ENCODE data around the gene BCL3.
A peak's percentile ranks its signal among the peaks of the same experiment; 100 is the strongest.
"Not testable (repeated sequence)": the region's sequence is repeated elsewhere in the genome, so short reads cannot be mapped to it uniquely, and the experiment has no call there.

Gene BCL3, protein sequence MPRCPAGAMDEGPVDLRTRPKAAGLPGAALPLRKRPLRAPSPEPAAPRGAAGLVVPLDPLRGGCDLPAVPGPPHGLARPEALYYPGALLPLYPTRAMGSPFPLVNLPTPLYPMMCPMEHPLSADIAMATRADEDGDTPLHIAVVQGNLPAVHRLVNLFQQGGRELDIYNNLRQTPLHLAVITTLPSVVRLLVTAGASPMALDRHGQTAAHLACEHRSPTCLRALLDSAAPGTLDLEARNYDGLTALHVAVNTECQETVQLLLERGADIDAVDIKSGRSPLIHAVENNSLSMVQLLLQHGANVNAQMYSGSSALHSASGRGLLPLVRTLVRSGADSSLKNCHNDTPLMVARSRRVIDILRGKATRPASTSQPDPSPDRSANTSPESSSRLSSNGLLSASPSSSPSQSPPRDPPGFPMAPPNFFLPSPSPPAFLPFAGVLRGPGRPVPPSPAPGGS

DNA sequence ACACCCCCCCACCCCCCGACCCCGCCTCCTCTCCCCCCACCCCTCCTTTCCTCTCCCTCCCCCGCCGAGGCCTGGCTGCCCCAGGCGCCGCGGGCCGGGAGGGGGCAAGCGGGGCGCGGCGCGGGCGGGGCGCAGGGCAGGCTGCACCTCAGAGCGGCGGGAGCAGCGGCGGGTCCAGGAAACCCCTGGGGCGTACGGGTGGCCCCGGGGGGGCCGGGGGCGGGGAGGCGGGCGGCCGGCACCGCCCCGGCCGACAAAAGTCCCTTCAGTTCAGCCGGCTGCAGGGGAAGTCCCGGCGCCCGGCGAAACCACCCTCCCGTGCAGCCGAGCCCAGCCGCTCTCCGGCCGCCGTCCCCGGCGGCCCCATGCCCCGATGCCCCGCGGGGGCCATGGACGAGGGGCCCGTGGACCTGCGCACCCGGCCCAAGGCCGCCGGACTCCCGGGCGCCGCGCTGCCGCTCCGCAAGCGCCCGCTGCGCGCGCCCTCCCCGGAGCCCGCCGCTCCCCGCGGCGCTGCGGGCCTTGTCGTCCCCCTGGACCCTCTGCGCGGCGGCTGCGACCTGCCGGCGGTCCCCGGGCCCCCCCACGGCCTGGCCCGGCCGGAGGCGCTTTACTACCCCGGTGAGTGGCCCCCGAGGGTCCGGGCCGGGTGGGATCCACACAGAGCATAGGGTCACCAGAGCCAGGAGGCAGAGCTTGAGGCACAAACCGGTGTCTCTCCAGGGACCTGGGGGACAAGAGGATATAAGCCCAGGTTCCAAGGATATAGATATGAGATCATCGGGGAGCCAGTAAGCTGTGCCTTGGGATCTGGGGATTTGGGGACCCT is at the start of gene BCL3:
Gene BCL3 (plus strand): TSS at position 283 of the 829 bp plus-strand sequence. CDS start 83 bp downstream, at position 366.
- DNase-seq = peak; percentile 79

- DNase-seq = no peak
Observed at GRCh38 chr19:44700547-44700946, 48.0 kb upstream of the BCL3 start.

GRCh38 chr19:44701228-44701627 is 47.3 kb upstream of the BCL3 start:
- no peak for DNase-seq

DNA sequence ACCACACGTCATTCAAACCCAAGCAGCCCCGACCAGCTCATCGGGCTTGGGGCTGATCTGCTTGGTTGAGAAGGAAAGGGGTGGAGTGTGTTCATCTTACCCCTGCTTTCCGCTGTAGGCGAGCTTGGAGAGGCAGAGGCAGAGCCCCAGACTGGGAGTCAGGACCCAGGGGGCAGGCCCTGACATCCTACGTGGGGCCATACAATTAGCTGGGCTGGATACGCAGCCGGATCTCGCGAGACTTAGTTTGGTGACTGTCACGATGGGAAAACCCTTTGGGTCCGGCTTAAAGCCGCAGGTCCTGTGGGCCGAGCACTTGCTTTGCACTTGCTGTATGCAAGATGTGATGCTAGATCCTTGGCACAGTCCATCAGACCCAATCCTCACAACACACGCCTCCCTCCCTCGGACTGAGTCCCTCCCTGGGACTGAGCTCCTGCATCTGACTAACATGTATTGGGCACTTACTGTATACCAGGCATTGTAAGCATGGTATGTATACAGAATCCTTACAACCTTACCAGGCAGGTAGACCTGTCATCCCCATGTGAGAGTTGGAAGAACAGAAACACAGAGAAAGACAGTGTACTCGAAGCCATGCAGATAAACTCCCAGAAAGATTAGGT is 45.8 kb upstream of the BCL3 start:
- DNase-seq = no peak

DNA sequence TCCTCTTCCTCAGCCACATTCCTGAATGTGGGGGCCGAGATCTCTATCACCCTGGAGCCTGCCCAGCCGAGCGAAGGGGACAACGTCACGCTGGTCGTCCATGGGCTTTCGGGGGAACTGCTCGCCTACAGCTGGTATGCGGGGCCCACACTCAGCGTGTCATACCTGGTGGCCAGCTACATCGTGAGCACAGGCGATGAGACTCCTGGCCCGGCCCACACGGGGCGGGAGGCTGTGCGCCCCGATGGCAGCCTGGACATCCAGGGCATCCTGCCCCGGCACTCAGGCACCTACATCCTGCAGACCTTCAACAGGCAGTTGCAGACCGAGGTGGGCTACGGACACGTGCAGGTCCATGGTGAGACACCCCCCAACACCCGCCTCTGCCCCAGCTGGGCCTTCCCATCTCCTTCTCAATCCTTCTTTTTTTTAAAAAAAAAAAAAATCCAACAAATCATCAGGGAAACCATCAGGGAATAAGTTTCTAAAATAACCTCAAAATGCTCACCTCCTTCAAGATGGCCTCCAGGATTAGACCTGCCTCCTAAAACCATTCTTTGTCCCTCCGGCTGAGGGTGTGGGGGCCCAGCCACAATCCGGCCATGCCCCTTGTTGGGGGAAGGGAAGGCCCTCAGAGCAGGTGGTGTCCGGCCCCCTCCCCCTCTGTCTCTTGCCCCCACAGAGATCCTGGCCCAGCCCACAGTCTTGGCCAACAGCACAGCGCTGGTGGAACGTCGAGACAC is 45.0 kb upstream of the BCL3 start:
- no peak for DNase-seq

- DNase-seq = no peak
Observed at GRCh38 chr19:44704982-44705381, 43.5 kb upstream of the BCL3 start.

DNA sequence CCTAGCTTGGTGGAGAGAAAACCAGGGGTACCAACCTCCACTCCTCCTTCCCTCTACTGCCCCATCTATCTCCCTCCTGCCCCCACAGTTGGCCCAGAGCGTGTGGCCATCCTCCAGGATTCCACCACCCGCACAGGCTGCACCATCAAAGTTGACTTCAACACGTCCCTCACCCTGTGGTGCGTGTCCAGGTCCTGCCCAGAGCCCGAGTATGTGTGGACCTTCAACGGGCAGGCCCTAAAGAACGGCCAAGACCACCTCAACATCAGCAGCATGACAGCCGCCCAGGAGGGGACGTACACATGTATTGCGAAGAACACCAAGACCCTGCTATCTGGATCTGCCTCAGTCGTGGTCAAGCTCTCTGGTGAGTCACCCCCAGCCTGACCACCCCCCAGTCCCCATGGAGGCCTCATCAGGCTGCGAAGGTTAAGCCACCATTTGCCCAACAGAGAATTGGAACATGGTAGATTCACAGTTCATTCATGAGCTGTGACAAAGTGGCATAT is 43.0 kb upstream of the BCL3 start:
- no peak for DNase-seq

DNA sequence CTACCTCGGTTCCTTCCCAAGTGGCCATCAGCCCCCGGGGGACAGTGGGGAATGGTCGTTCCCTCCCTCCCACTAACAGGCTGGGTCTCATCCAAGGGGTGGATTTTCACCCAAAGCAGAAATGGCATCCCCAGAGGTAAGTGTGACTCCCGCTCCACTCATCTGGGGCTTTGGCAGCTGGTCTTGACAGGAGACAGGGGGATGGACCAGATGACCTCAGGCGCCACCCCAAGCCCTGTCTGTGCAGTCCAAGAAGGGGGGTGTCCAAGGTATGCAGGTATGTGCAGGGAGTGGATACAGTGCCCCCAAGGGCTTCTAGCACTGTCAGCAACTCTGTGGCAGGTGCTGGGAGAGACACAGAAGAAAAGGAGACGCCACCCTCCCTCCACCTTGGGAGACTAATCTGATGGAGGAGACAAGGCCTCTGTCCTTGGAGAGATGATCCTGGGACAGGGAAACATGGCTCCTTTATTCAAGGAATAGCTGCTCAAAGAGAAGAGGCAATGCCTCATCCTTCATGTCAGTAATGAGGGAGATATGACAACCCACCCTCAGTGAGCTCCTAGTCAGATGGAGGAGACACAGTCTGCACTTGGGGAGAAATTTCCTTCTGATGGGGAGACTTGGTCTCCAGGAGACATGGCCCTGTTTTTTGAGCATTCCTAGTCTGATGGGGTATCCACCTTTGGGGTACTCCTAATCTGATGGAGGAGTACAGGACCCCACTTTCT is 41.8 kb upstream of the BCL3 start:
- DNase-seq = no peak

GRCh38 chr19:44707794-44708193 is 40.7 kb upstream of the BCL3 start:
- DNase-seq = no peak

DNA sequence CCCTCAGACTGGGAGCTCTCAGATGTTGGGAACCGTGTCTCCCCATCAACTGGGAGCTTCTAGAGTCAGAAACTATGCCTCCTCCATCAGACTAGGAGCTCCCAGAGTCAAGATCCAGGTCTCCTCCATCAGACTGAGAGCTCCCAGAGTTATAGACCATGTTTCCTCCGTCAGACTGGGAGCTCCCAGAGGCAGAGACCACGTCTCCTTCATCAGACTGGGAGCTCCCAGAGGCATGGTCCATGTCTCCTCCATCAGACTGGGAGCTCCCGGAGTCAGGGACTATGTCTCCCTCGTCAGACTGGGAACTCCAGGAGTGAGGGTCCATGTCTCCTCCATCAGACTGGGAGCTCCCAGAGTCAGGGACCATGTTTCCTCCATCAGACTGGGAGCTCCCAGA is 39.6 kb upstream of the BCL3 start:
- DNase-seq = no peak

GRCh38 chr19:44709434-44710266 is 38.9 kb upstream of the BCL3 start:
- DNase-seq = not testable (repeated sequence)

DNA sequence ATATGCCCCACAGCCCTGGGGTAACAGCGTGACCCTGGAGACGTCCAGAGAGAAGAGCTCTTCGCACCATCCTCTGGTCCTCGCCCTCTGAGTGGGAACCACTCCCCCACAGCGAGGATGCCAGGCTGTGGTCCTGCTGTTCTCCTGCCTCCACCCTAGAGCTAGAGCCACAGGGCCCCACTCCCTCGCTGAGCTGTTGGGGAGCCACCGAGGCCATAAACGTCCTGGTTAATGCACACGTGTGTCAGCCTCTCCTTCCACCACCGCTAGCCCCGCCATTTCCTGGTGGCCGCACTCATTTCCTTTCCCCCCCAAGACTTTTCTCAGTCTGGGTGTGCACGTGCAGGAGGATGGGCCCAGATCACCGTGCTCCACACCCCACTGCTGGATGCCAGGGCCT is 38.0 kb upstream of the BCL3 start:
- DNase-seq = no peak

DNA sequence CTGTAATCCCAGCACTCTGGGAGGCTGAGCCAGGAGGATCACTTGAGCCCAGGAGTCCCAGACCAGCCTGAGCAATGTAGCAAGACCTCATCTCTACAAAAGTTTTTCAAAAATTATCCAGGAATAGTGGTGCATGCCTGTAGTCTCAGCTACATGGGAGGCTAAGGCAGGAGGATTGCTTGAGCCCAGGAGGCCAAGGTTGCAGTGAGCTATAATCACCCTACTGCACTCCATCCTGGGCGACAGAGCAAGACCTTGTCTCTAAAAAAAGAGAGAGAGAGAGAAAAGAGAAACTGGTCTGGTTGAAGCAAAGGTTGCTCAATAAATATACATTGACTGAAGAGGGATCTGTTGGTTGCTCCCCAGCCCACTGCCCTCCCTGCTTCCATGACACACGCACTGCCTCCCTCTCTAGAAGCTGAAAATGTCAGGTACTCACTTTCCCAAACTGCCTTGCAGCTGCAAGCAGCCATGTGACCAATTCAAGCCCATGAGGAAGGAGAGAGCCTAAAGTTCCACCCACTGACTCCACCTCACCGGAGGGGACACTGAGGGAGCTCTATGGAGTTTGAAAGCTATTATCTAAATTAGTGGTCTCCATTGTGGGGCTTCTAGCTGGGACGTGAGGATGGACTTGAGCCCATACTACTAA is 35.5 kb upstream of the BCL3 start:
- no peak for DNase-seq

DNA sequence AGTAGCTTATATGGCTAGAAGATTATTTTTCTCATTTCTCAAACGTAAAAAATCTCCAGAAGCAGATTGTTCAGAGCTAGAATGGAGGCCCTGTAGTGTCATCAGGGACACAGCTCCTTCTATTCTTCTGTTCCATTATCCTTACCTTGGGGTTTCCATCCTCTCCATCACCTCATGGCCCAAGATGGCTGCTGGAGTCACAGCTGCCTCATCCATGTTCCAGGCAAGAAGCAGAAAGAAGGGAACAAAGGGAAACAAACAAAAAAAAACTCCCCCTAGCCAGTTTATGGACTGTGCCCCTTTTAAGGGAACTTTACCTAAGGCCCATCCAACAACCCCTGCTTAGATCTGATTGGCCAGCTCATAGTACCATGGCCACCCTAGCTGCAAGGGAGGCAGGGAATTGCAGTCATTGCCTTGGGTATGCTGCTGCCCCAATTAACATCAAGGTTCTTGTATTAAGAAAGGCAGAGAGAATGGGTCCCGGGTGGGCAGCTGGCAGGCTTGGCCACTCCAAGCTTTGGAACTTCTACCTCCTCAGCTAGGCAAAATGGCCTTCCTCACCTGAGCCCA is 33.8 kb upstream of the BCL3 start:
- no peak for DNase-seq

GRCh38 chr19:44717603-44718002 is 30.9 kb upstream of the BCL3 start:
- no peak for DNase-seq

GRCh38 chr19:44718441-44719261 is 29.9 kb upstream of the BCL3 start:
- no peak for DNase-seq

DNA sequence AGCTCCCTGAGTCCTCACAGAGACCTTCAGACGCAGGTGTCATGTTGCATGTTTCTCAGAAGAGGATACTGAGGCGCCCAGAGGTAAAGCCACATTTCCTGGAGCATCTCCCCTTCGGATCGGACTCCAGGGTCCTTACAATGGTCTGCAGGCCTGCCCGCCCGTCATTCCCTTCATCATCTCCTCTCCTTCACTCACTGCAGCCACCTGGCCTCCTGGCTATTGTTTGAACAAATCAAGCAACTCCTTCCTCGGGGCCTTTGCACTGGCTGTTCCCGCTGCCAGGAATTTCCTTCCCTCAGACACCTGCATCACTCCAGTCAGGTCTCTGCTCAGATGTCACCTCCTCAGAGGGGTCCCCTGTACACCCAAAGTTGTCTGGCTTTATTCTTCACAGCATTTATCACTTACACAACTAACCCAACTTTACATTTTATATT is 29.2 kb upstream of the BCL3 start:
- DNase-seq = no peak

- DNase-seq = not testable (repeated sequence)
Observed at GRCh38 chr19:44720396-44720795, 28.1 kb upstream of the BCL3 start.

DNA sequence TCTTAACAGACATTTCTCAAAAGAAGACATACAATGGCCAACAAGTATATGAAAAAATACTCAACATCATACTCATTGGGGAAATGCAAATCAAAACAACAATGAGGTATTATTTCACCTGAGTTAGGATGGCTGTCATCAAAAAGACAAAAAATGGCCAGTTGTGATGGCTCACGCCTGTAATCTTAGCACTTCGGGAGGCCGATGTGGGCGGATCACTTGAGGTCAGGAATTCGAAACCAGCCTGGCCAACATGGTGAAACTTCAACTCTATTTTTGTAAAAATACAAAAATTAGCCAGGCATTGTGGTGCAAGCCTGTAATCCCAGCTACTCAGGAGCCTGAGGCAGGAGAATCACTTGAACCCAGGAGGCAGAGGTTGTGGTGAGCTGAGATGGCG is 27.6 kb upstream of the BCL3 start:
- DNase-seq = no peak

Measured in activated CD4-positive, CD25-positive, alpha-beta regulatory T cell treated with anti-CD3 and anti-CD28 coated beads, Interleukin-2, amount 50 U/mL, for 72 hours (primary cell).